Upper lobe of left lung (tissue), 4 donors: ENCODE results near the gene PSMB3.

ENCODE experiments used
- CTCF ChIP-seq, 6 experiments: fragments of 450-650 bp in 4 of 6; fragments of 200-600 bp in 2 of 6; sonication (generic) in 2 of 6; IDR thresholded peaks; one replicate each; pipeline ENCODE4 v1.5.1; 2016 to 2019; ENCODE audit warnings: antibody characterized with exemption in 6 of 6
- POLR2A ChIP-seq, 4 donors: fragments of 450-650 bp; IDR thresholded peaks; one replicate each; pipeline ENCODE4 v1.5.1; 2016 to 2017; ENCODE audit warnings: antibody characterized with exemption in 4 of 4, mild to moderate bottlenecking in 2 of 4

DNA sequence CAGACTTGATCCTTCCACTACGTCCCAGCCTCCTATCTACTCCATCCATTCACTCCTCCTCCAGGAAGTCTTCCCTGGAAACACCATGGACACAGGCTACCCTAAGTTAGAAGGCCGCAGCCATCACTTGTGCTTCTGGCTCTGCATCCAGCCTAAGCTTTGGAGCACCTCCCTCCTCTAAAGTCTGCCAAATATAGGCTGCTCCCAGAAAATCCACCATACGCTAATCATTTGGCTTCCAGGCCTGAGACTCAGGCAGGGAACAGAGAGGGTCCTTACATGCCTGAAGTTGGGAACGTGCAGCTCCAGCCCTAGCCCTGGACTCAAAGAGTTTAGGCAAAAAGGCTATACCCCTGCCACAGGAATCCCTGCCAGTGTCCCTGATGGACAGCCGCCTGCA, 11.1 kb upstream of the PSMB3 start:
- TF ChIP-seq CTCF (IDR thresholded peaks at IDR 0.05) (no peak), POLR2A (IDR thresholded peaks at IDR 0.05) (no peak)
